PC-3 (cell line): ENCODE data around the gene ECPAS. TPM values are rescaled to one million over a fixed set of nuclear protein-coding genes. Genes with fewer than 3 reads are reported as not detected.

Source experiments
- ATAC-seq: fragments of 200-7000 bp; cut with Tn5 transposase; 2 replicates; pipeline ENCODE4 v1.9.1; 2020; ENCODE audit warnings: mild to moderate bottlenecking, moderate library complexity
- BruUV-seq: library from RNA; stranded (reverse); fragments of 400-500 nt; replicated peaks from 2 replicates; lab custom pipeline; 2021; lab: Mats Ljungman, UMichigan
- CTCF ChIA-PET: fragments of 300-600 bp; sonication (Branson Sonifier 250); formaldehyde crosslinking; loops from one replicate; lab custom pipeline; 2022; ENCODE audit warnings: antibody characterized with exemption; lab: Charles Lee
- POLR2A ChIA-PET: fragments of 300-600 bp; sonication (Branson Sonifier 250); formaldehyde crosslinking; loops from one replicate; lab custom pipeline; 2022; ENCODE audit warnings: antibody characterized with exemption; ENCODE audit not compliant: unreplicated experiment; lab: Charles Lee
- DNase-seq: peaks from one replicate; pipeline ENCODE4 v3.0.0-alpha.2; 2015
- H2AFZ ChIP-seq: fragments of 300-600 bp; sonication (generic); 2 replicates; pipeline ENCODE4 v1.6.0; 2016; ENCODE audit warnings: antibody characterized with exemption, low read length
- H3F3A ChIP-seq: fragments of 300-600 bp; sonication (generic); one replicate; pipeline ENCODE4 v1.6.0; 2017; ENCODE audit warnings: antibody characterized with exemption, low read length, control low read depth, mild to moderate bottlenecking; ENCODE audit not compliant: unreplicated experiment
- H3K27ac ChIP-seq: fragments of 300-600 bp; sonication (generic); 2 replicates; pipeline ENCODE4 v1.5.1; 2016; ENCODE audit warnings: mild to moderate bottlenecking, low read length
- H3K27me3 ChIP-seq: fragments of 300-600 bp; sonication (generic); 2 replicates; pipeline ENCODE4 v1.6.1; 2016; ENCODE audit warnings: low read length, mixed read lengths
- H3K36me3 ChIP-seq: fragments of 300-600 bp; sonication (generic); 2 replicates; pipeline ENCODE4 v1.6.1; 2016; ENCODE audit warnings: low read depth, mixed run types, low read length, mixed read lengths
- H3K4me1 ChIP-seq: fragments of 300-600 bp; sonication (generic); 2 replicates; pipeline ENCODE4 v1.5.1; 2016; ENCODE audit warnings: low read length; ENCODE audit not compliant: insufficient read depth
- H3K4me2 ChIP-seq: fragments of 300-600 bp; sonication (generic); 2 replicates; pipeline ENCODE4 v1.6.0; 2016; ENCODE audit warnings: low read length
- H3K4me3 ChIP-seq: fragments of 300-600 bp; sonication (generic); 2 replicates; pipeline ENCODE4 v1.5.1; 2016; ENCODE audit warnings: mild to moderate bottlenecking, low read length, mixed read lengths
- H3K79me2 ChIP-seq: fragments of 300-600 bp; sonication (generic); 2 replicates; pipeline ENCODE4 v1.6.1; 2017; ENCODE audit warnings: low read length, mixed read lengths
- H3K9ac ChIP-seq: fragments of 300-600 bp; sonication (generic); 2 replicates; pipeline ENCODE4 v1.6.0; 2016; ENCODE audit warnings: mild to moderate bottlenecking, low read length
- H3K9me2 ChIP-seq: fragments of 300-600 bp; sonication (generic); replicated peaks from 2 replicates; pipeline ENCODE4 v1.6.1; 2016; ENCODE audit warnings: mixed run types, low read length, mixed read lengths
- H3K9me3 ChIP-seq: fragments of 300-600 bp; sonication (generic); 2 replicates; pipeline ENCODE4 v1.6.1; 2016; ENCODE audit warnings: low read length, mixed read lengths
- H4K20me1 ChIP-seq: fragments of 300-600 bp; sonication (generic); 2 replicates; pipeline ENCODE4 v1.6.1; 2016; ENCODE audit warnings: low read length, mixed read lengths
- CTCF ChIP-seq: fragments of 300-600 bp; sonication (generic); conservative IDR thresholded peaks from 2 replicates; pipeline ENCODE4 v1.5.1; 2017; ENCODE audit warnings: antibody characterized with exemption, low read depth, mild to moderate bottlenecking, low read length
- EZH2 ChIP-seq: fragments of 300-600 bp; sonication (generic); IDR thresholded peaks from one replicate; pipeline ENCODE4 v1.6.1; 2017; ENCODE audit warnings: antibody characterized with exemption, mild to moderate bottlenecking, low read length; ENCODE audit not compliant: unreplicated experiment
- EZH2phosphoT487 ChIP-seq: fragments of 300-600 bp; sonication (generic); IDR thresholded peaks from 2 replicates; pipeline ENCODE4 v1.6.1; 2018; ENCODE audit warnings: mild to moderate bottlenecking, antibody characterized with exemption, low read length, borderline replicate concordance
- intact Hi-C: fragments of 100-400 bp; cut with micrococcal nuclease; formaldehyde crosslinking; loops from 2 replicates; pipeline ENCODE4 v1.9.0; 2023
- total RNA-seq: library from RNA; depleted of rRNA; stranded (reverse); fragments of >200 nt; gene quantifications from 2 replicates; pipeline ENCODE4 v1.2.3, GENCODE V29; 2014

ECPAS gene
- total RNA-seq, 1 experiment from 2014 or later, result 69.0 TPM

- TF ChIP-seq EZH2, result no peak
- no peak for TF ChIP-seq EZH2phosphoT487
- TF ChIP-seq CTCF, result no peak
- ChIA-PET CTCF (interaction anchor here (0.6 kb wide), 1 partner anchor 99 kb away, joined by 8 read pairs; no protein-coding TSS in a partner anchor), POLR2A (no interaction called here)
- H2AFZ ChIP-seq, result peak overlapping the region; percentile 65; the same call in 1 of the 2 replicates
- peak overlapping the region; percentile 89 for H3K4me2 ChIP-seq
- intact Hi-C loops, result loop anchor here (5.0 kb wide), 1 partner anchor 41 kb away; no protein-coding TSS in a partner anchor
- peak overlapping the region; percentile 93 for H3K4me3 ChIP-seq
- peaks cover 10% of the 10 kb centered on the region for H3K4me1 ChIP-seq
- peak overlapping the region; percentile 86 for H3K9ac ChIP-seq
- no peaks in the 10 kb centered on the region for H3K27me3 ChIP-seq
- H3K9me3 ChIP-seq, result no peaks in the 10 kb centered on the region
- ATAC-seq, result peak; percentile 34
- peak overlapping the region; percentile 57 for H3K27ac ChIP-seq
- H3K79me2 ChIP-seq, result peaks cover 63% of the 10 kb centered on the region
- DNase-seq, result peak; percentile 41
- no TSS peak for BruUV-seq
- H3K9me2 ChIP-seq, result no peaks in the 10 kb centered on the region
- no peaks in the 10 kb centered on the region for H3F3A ChIP-seq
- H3K36me3 ChIP-seq, result no peaks in the 10 kb centered on the region
- peaks cover 18% of the 10 kb centered on the region for H4K20me1 ChIP-seq
Observed at GRCh38 chr9:111482694-111483438, 1.3 kb downstream of the ECPAS start.

GRCh38 chr9:111481885-111482636 is 2.1 kb downstream of the ECPAS start:
- no peaks in the 10 kb centered on the region for H3K9me2 ChIP-seq
- no peaks in the 10 kb centered on the region for H3K9me3 ChIP-seq
- H4K20me1 ChIP-seq, result peaks cover 24% of the 10 kb centered on the region
- intact Hi-C loops, result loop anchor here (5.0 kb wide), 1 partner anchor 40 kb away; no protein-coding TSS in a partner anchor
- H3K4me2 ChIP-seq, result peak overlapping the region; percentile 89
- peaks cover 71% of the 10 kb centered on the region for H3K79me2 ChIP-seq
- H3K36me3 ChIP-seq, result no peaks in the 10 kb centered on the region
- ChIA-PET POLR2A (interaction anchor here (0.6 kb wide), 1 partner anchor 19 kb away, joined by 4 read pairs; no protein-coding TSS in a partner anchor), CTCF (no interaction called here)
- ATAC-seq (peak; percentile 5), DNase-seq (peak; percentile 56)
- TSS peak; percentile 35 for BruUV-seq
- TF ChIP-seq CTCF, result no peak
- TF ChIP-seq EZH2, result no peak
- peaks cover 10% of the 10 kb centered on the region for H3K4me1 ChIP-seq
- no peaks in the 10 kb centered on the region for H3F3A ChIP-seq
- H2AFZ ChIP-seq, result no peak overlapping the region; the same call in 1 of the 2 replicates
- no peaks in the 10 kb centered on the region for H3K27me3 ChIP-seq
- H3K4me3 ChIP-seq, result peak overlapping the region; percentile 93
- H3K9ac ChIP-seq, result peak overlapping the region; percentile 86
- peak overlapping the region; percentile 57 for H3K27ac ChIP-seq
